ENCODE results near the gene USP53.
"Not testable (repeated sequence)": the region's sequence is repeated elsewhere in the genome, so short reads cannot be mapped to it uniquely, and the experiment has no call there.

USP53 gene

GRCh38 chr4:119337010-119337409, 124.5 kb downstream of the USP53 start:
- H2BK15ac ChIP-seq (ENCODE audit: low read depth, poor library complexity, severe bottlenecking): no peak overlapping the region
- 70% methylated on average over 1 of the region's 1 CpG for WGBS
- no peaks in the 10 kb centered on the region for H3K27me3 ChIP-seq (ENCODE audit: control insufficient read depth in 1 of 2, insufficient read depth in 1 of 2, low read length in 2 of 2)

GRCh38 chr4:119339895-119340294, 127.4 kb downstream of the USP53 start:
- H4K91ac ChIP-seq (ENCODE audit: low read length); H4K8ac ChIP-seq (ENCODE audit: low read length); H3K4me1 ChIP-seq (ENCODE audit: control insufficient read depth, insufficient read depth, low read depth, low read length); H3K27me3 ChIP-seq (ENCODE audit: control insufficient read depth in 1 of 2, insufficient read depth in 1 of 2, low read length in 2 of 2); H3K9me3 ChIP-seq (ENCODE audit: control insufficient read depth, low read length); DNase-seq; H3K14ac ChIP-seq (ENCODE audit: low read length in 2 of 2); H3K4ac ChIP-seq (ENCODE audit: low read depth in 1 of 2, low read length in 2 of 2); H2BK5ac ChIP-seq (ENCODE audit: low read depth, low read length, poor library complexity, severe bottlenecking); H2BK120ac ChIP-seq (ENCODE audit: low read depth, low read length); H3K27ac ChIP-seq (ENCODE audit: low read length, poor library complexity, severe bottlenecking); H2BK12ac ChIP-seq (ENCODE audit: low read length in 2 of 2); H3K4me3 ChIP-seq (ENCODE audit: insufficient read depth in 1 of 2, low read depth in 1 of 2, low read length in 2 of 2); H2AFZ ChIP-seq (ENCODE audit: low read depth, low read length); H2BK15ac ChIP-seq (ENCODE audit: low read depth, poor library complexity, severe bottlenecking); H3K9ac ChIP-seq (ENCODE audit: low read length); H3K23ac ChIP-seq (ENCODE audit: low read length in 2 of 2); H3K36me3 ChIP-seq (ENCODE audit: control insufficient read depth in 1 of 2, insufficient read depth in 2 of 2, low read depth in 1 of 2, low read length in 2 of 2); H2AK5ac ChIP-seq (ENCODE audit: low read length, severe bottlenecking); H3K79me1 ChIP-seq (replicated peaks; ENCODE audit: low read length, poor library complexity, severe bottlenecking); H3K4me2 ChIP-seq (ENCODE audit: low read length, poor library complexity, severe bottlenecking); H3K18ac ChIP-seq (ENCODE audit: low read depth in 1 of 2, low read length in 2 of 2): not testable (repeated sequence)

More at GRCh38 chr4:119337010-119337409, 124.5 kb downstream of the USP53 start:
- H3K4ac ChIP-seq (ENCODE audit: low read depth in 1 of 2, low read length in 2 of 2): no peak overlapping the region
- no peaks in the 10 kb centered on the region for H3K9me3 ChIP-seq (ENCODE audit: control insufficient read depth, low read length)
- no peak overlapping the region for H3K4me3 ChIP-seq (ENCODE audit: insufficient read depth in 1 of 2, low read depth in 1 of 2, low read length in 2 of 2)
- DNase-seq: no peak
- H3K4me1 ChIP-seq (ENCODE audit: control insufficient read depth, insufficient read depth, low read depth, low read length): no peaks in the 10 kb centered on the region
- H2BK5ac ChIP-seq (ENCODE audit: low read depth, low read length, poor library complexity, severe bottlenecking): no peak overlapping the region
- H2BK120ac ChIP-seq (ENCODE audit: low read depth, low read length): no peak overlapping the region
- no peak overlapping the region for H2AK5ac ChIP-seq (ENCODE audit: low read length, severe bottlenecking)
- H2BK12ac ChIP-seq (ENCODE audit: low read length in 2 of 2): no peak overlapping the region
- H2AFZ ChIP-seq (ENCODE audit: low read depth, low read length): no peak overlapping the region
- H3K4me2 ChIP-seq (ENCODE audit: low read length, poor library complexity, severe bottlenecking): no peak overlapping the region
- no peak overlapping the region for H3K18ac ChIP-seq (ENCODE audit: low read depth in 1 of 2, low read length in 2 of 2)
- no peaks in the 10 kb centered on the region for H3K36me3 ChIP-seq (ENCODE audit: control insufficient read depth in 1 of 2, insufficient read depth in 2 of 2, low read depth in 1 of 2, low read length in 2 of 2)
- no peak overlapping the region for H3K9ac ChIP-seq (ENCODE audit: low read length)
- H3K23ac ChIP-seq (ENCODE audit: low read length in 2 of 2): no peak overlapping the region
- no peak overlapping the region for H3K14ac ChIP-seq (ENCODE audit: low read length in 2 of 2)
- H3K79me1 ChIP-seq (replicated peaks; ENCODE audit: low read length, poor library complexity, severe bottlenecking): no peaks in the 10 kb centered on the region
- no peak overlapping the region for H4K8ac ChIP-seq (ENCODE audit: low read length)
- no peak overlapping the region for H4K91ac ChIP-seq (ENCODE audit: low read length)
- H3K27ac ChIP-seq (ENCODE audit: low read length, poor library complexity, severe bottlenecking): no peak overlapping the region

DNA sequence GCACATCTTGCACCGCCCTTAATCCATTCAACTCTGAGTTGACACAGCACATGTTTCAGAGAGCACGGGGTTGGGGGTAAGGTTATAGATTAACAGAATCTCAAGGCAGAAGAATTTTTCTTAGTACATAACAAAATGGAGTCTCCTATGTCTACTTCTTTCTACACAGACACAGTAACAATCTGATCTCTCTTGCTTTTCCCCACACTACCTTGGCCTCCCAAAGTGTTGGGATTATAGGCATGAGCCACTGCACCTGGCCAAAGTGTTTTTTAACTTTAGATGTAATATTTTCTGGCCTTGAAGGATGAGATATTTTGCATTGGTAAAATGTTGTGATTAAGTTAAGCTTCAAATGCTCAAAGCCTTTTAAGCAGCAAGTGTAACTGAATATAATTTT, 130.8 kb downstream of the USP53 start:
- H2BK12ac ChIP-seq (ENCODE audit: low read length in 2 of 2); H2AK5ac ChIP-seq (ENCODE audit: low read length, severe bottlenecking); H2AFZ ChIP-seq (ENCODE audit: low read depth, low read length); H3K4me3 ChIP-seq (ENCODE audit: insufficient read depth in 1 of 2, low read depth in 1 of 2, low read length in 2 of 2); H3K9ac ChIP-seq (ENCODE audit: low read length); H3K27me3 ChIP-seq (ENCODE audit: control insufficient read depth in 1 of 2, insufficient read depth in 1 of 2, low read length in 2 of 2); H3K23ac ChIP-seq (ENCODE audit: low read length in 2 of 2); H2BK15ac ChIP-seq (ENCODE audit: low read depth, poor library complexity, severe bottlenecking); H3K18ac ChIP-seq (ENCODE audit: low read depth in 1 of 2, low read length in 2 of 2); H3K9me3 ChIP-seq (ENCODE audit: control insufficient read depth, low read length); H4K8ac ChIP-seq (ENCODE audit: low read length); H3K36me3 ChIP-seq (ENCODE audit: control insufficient read depth in 1 of 2, insufficient read depth in 2 of 2, low read depth in 1 of 2, low read length in 2 of 2); H3K14ac ChIP-seq (ENCODE audit: low read length in 2 of 2); H3K27ac ChIP-seq (ENCODE audit: low read length, poor library complexity, severe bottlenecking); H4K91ac ChIP-seq (ENCODE audit: low read length); H2BK5ac ChIP-seq (ENCODE audit: low read depth, low read length, poor library complexity, severe bottlenecking); H3K4me2 ChIP-seq (ENCODE audit: low read length, poor library complexity, severe bottlenecking); H2BK120ac ChIP-seq (ENCODE audit: low read depth, low read length); DNase-seq; H3K4ac ChIP-seq (ENCODE audit: low read depth in 1 of 2, low read length in 2 of 2); H3K79me1 ChIP-seq (replicated peaks; ENCODE audit: low read length, poor library complexity, severe bottlenecking); H3K4me1 ChIP-seq (ENCODE audit: control insufficient read depth, insufficient read depth, low read depth, low read length): not testable (repeated sequence)
- no CpG with 5 or more reads among the region's 2 CpGs for WGBS

Measured in mesenchymal stem cell (in vitro differentiated cells and primary cell).